Measurements from ENCODE around the gene JAZF1.
"Not testable (repeated sequence)": the region's sequence is repeated elsewhere in the genome, so short reads cannot be mapped to it uniquely, and the experiment has no call there.

JAZF1 gene

GRCh38 chr7:28032738-28033380 is 147.7 kb downstream of the JAZF1 start:
- DNase-seq: no peak

GRCh38 chr7:28029051-28029450 is 151.5 kb downstream of the JAZF1 start:
- no peak for DNase-seq

GRCh38 chr7:28028471-28028870 is 152.1 kb downstream of the JAZF1 start:
- DNase-seq: no peak

- no peak for DNase-seq
These were observed 154.4 kb downstream of the JAZF1 start for GRCh38 chr7:28026237-28026636.

- DNase-seq: no peak
These were observed 155.7 kb downstream of the JAZF1 start for GRCh38 chr7:28024786-28025334.

GRCh38 chr7:28020302-28020940 is 160.2 kb downstream of the JAZF1 start:
- peak; percentile 65 for DNase-seq

GRCh38 chr7:28018856-28019465 is 161.6 kb downstream of the JAZF1 start:
- no peak for DNase-seq

- no peak for DNase-seq
These were observed 162.1 kb downstream of the JAZF1 start for GRCh38 chr7:28018446-28018845.

GRCh38 chr7:28018020-28018419 is 162.6 kb downstream of the JAZF1 start:
- no peak for DNase-seq

GRCh38 chr7:28017372-28017771 is 163.2 kb downstream of the JAZF1 start:
- no peak for DNase-seq

- no peak for DNase-seq
These were observed 164.3 kb downstream of the JAZF1 start for GRCh38 chr7:28016297-28016696.

GRCh38 chr7:28015169-28015568 is 165.4 kb downstream of the JAZF1 start:
- DNase-seq: no peak

GRCh38 chr7:28014340-28014739 is 166.3 kb downstream of the JAZF1 start:
- not testable (repeated sequence) for DNase-seq

- DNase-seq: no peak
These were observed 167.2 kb downstream of the JAZF1 start for GRCh38 chr7:28013441-28013840.

- DNase-seq: no peak
These were observed 167.6 kb downstream of the JAZF1 start for GRCh38 chr7:28013019-28013418.

GRCh38 chr7:28008911-28009310 is 171.7 kb downstream of the JAZF1 start:
- no peak for DNase-seq

- no peak for DNase-seq
These were observed 172.4 kb downstream of the JAZF1 start for GRCh38 chr7:28008171-28008570.

- no peak for DNase-seq
These were observed 174.1 kb downstream of the JAZF1 start for GRCh38 chr7:28006491-28006890.

GRCh38 chr7:28005847-28006231 is 174.8 kb downstream of the JAZF1 start:
- DNase-seq: no peak

GRCh38 chr7:28005075-28005846 is 175.3 kb downstream of the JAZF1 start:
- DNase-seq: no peak

- no peak for DNase-seq
These were observed 177.2 kb downstream of the JAZF1 start for GRCh38 chr7:28003408-28003807.

- no peak for DNase-seq
These were observed 178.0 kb downstream of the JAZF1 start for GRCh38 chr7:28002638-28003037.

GRCh38 chr7:28001896-28002295 is 178.7 kb downstream of the JAZF1 start:
- no peak for DNase-seq

Data from activated effector memory CD4-positive, alpha-beta T cell treated with anti-CD3 and anti-CD28 coated beads, Interleukin-2, amount 50 U/mL, for 16 hours (primary cell).